HUES6 (cell line): ENCODE results near the gene KCP.

Source experiments
- H3K27ac ChIP-seq: 2 replicates; pipeline ENCODE4 v1.7.0; 2013; ENCODE audit warnings: low read depth, mild to moderate bottlenecking, low read length, inconsistent platforms
- H3K27me3 ChIP-seq: 2 replicates; pipeline ENCODE4 v1.6.1; 2013; ENCODE audit warnings: low read length; ENCODE audit not compliant: control insufficient read depth, insufficient read depth
- H3K36me3 ChIP-seq: 2 replicates; pipeline ENCODE4 v1.6.1; 2013; ENCODE audit warnings: low read length; ENCODE audit not compliant: control insufficient read depth, insufficient read depth
- H3K4me1 ChIP-seq: 2 replicates; pipeline ENCODE4 v1.6.1; 2013; ENCODE audit warnings: low read length; ENCODE audit not compliant: control insufficient read depth, insufficient read depth
- H3K4me3 ChIP-seq: 2 replicates; pipeline ENCODE4 v1.5.1; 2013; ENCODE audit warnings: low read depth, low read length
- H3K9ac ChIP-seq: one replicate; pipeline ENCODE4 v1.6.1; 2013; ENCODE audit warnings: mild to moderate bottlenecking, low read length
- H3K9me3 ChIP-seq: 2 replicates; pipeline ENCODE4 v1.6.1; 2013; ENCODE audit warnings: low read depth, low read length; ENCODE audit not compliant: control insufficient read depth, insufficient read depth

KCP gene

GRCh38 chr7:128844777-128845311 is 65.7 kb downstream of the KCP start:
- Histone ChIP-seq H3K9me3 (no peaks in the 10 kb centered on the region), H3K27me3 (no peaks in the 10 kb centered on the region), H3K4me3 (no peak overlapping the region), H3K27ac (no peak overlapping the region), H3K9ac (no peak overlapping the region), H3K36me3 (peaks cover 86% of the 10 kb centered on the region), H3K4me1 (peaks cover 9% of the 10 kb centered on the region)

DNA sequence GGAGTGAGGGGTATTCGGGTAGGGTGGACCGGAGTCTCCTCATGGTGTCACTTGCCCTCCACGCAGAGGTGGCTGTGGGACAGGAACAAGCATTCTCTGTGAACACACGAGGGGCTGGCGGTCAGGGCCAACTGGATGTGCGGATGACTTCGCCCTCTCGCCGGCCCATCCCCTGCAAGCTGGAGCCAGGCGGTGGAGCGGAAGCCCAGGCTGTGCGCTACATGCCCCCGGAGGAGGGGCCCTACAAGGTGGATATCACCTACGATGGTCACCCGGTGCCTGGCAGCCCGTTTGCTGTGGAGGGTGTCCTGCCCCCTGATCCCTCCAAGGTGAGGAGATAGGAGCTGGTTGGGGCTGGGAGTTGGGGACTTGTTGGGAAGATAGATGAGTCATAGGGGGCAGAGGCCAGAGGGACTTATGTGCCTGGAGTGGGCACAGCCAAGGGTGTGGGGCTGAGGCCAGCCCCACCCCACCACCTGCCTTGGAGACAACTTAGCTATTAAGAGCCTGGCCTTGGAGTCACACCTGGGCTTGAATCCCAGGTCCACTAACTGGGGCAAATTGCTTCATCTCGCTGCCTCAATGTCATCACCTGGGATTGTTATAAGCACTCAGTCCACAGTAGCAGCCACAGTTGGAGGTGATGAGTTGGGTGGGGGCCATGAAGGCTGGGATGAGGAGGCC is 66.4 kb downstream of the KCP start:
- no peaks in the 10 kb centered on the region for H3K9me3 ChIP-seq
- peaks cover 9% of the 10 kb centered on the region for H3K4me1 ChIP-seq
- H3K27ac ChIP-seq = no peak overlapping the region
- H3K9ac ChIP-seq = no peak overlapping the region
- no peak overlapping the region for H3K4me3 ChIP-seq
- H3K27me3 ChIP-seq = no peaks in the 10 kb centered on the region
- peaks cover 84% of the 10 kb centered on the region for H3K36me3 ChIP-seq

- Histone ChIP-seq H3K27me3 (no peaks in the 10 kb centered on the region), H3K4me1 (peaks cover 9% of the 10 kb centered on the region), H3K27ac (no peak overlapping the region), H3K36me3 (peaks cover 86% of the 10 kb centered on the region; the same call in 1 of the 2 replicates), H3K9me3 (no peaks in the 10 kb centered on the region), H3K4me3 (no peak overlapping the region), H3K9ac (no peak overlapping the region)
Observed at GRCh38 chr7:128842674-128843641, 67.6 kb downstream of the KCP start.

GRCh38 chr7:128841921-128842673 is 68.4 kb downstream of the KCP start:
- no peaks in the 10 kb centered on the region for H3K9me3 ChIP-seq
- peaks cover 9% of the 10 kb centered on the region for H3K4me1 ChIP-seq
- no peaks in the 10 kb centered on the region for H3K27me3 ChIP-seq
- no peak overlapping the region for H3K27ac ChIP-seq
- H3K4me3 ChIP-seq = no peak overlapping the region
- H3K9ac ChIP-seq = no peak overlapping the region
- H3K36me3 ChIP-seq = peaks cover 91% of the 10 kb centered on the region; the same call in 1 of the 2 replicates

DNA sequence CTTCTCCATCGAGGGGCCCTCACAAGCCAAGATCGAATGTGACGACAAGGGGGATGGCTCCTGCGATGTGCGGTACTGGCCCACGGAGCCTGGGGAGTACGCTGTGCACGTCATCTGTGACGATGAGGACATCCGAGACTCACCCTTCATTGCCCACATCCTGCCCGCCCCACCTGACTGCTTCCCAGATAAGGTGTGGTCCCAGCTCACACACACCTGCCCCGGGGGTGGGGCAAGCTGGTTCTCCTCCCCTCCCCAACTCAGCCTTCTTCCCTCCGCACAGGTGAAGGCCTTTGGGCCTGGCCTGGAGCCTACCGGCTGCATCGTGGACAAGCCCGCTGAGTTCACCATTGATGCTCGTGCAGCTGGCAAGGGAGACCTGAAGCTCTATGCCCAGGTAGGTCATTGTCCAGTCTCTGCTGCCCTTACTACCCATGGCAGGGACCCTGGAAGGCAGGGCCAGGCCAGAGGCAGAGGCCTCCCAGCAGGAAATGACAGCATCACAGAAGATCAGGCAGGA is 69.3 kb downstream of the KCP start:
- H3K4me1 ChIP-seq = peaks cover 9% of the 10 kb centered on the region
- H3K9me3 ChIP-seq = no peaks in the 10 kb centered on the region
- no peaks in the 10 kb centered on the region for H3K27me3 ChIP-seq
- H3K36me3 ChIP-seq = peaks cover 90% of the 10 kb centered on the region; the same call in 1 of the 2 replicates
- H3K4me3 ChIP-seq = no peak overlapping the region
- H3K9ac ChIP-seq = no peak overlapping the region
- no peak overlapping the region for H3K27ac ChIP-seq

DNA sequence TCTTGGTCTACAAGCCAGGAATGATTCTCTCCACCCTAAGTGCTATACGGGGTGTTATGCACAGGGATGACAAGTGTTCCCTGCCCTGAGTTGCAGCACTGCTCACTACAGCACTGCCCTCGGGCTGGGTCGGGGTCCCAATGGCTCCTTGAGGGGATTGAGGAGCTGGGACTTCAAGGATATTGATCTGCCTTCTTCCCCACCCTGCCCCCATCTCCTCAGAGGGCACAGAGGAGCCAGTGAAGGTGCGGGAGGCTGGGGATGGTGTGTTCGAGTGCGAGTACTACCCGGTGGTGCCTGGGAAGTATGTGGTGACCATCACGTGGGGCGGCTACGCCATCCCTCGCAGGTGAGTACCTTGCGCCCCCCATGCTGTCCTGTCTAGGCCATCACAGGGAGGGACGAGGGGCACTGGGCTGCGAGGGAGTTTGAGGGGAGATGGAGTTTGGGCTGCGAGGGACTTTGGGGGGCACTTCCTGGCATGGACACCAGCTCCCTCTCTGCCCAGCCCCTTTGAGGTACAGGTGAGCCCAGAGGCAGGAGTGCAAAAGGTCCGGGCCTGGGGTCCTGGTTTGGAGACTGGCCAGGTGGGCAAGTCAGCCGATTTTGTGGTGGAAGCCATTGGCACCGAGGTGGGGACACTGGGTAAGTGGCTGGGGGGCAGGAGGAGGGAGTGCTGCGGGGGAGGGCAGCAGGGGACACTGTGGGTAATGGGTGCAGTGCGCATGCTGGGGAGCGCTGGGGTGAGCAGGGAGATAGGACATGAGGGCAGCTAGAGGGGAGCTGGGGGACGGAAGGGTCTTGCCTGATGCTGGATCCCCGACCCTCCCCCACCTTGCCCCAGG is 70.0 kb downstream of the KCP start:
- no peaks in the 10 kb centered on the region for H3K9me3 ChIP-seq
- peaks cover 92% of the 10 kb centered on the region; the same call in 1 of the 2 replicates for H3K36me3 ChIP-seq

DNA sequence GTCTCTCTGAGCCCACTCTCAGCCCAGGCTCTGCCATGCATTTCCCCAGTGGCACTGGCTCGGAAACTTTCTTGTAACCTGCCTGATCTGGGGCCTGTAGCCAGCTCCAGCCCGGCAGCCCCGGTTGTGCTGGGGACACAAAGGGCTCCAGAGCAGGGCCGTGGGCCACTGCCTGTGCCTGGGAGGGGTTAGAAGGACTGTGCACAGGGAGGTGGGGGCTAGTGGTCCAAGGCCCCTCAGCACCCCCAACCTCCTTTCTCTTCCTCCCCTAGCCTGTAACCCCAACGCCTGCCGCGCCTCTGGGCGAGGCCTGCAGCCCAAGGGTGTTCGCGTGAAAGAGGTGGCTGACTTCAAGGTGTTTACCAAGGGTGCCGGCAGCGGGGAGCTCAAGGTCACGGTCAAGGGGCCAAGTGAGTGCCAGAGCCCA is 70.7 kb downstream of the KCP start:
- Histone ChIP-seq H3K9me3 (no peaks in the 10 kb centered on the region), H3K36me3 (peaks cover 90% of the 10 kb centered on the region; the same call in 1 of the 2 replicates), H3K9ac (no peak overlapping the region), H3K27ac (no peak overlapping the region), H3K4me1 (peaks cover 9% of the 10 kb centered on the region), H3K4me3 (no peak overlapping the region), H3K27me3 (no peaks in the 10 kb centered on the region)

More for the DNA sequence above, 70.0 kb downstream of the KCP start:
- Histone ChIP-seq H3K27me3 (no peaks in the 10 kb centered on the region), H3K9ac (no peak overlapping the region), H3K4me3 (no peak overlapping the region), H3K4me1 (peaks cover 9% of the 10 kb centered on the region), H3K27ac (no peak overlapping the region)

DNA sequence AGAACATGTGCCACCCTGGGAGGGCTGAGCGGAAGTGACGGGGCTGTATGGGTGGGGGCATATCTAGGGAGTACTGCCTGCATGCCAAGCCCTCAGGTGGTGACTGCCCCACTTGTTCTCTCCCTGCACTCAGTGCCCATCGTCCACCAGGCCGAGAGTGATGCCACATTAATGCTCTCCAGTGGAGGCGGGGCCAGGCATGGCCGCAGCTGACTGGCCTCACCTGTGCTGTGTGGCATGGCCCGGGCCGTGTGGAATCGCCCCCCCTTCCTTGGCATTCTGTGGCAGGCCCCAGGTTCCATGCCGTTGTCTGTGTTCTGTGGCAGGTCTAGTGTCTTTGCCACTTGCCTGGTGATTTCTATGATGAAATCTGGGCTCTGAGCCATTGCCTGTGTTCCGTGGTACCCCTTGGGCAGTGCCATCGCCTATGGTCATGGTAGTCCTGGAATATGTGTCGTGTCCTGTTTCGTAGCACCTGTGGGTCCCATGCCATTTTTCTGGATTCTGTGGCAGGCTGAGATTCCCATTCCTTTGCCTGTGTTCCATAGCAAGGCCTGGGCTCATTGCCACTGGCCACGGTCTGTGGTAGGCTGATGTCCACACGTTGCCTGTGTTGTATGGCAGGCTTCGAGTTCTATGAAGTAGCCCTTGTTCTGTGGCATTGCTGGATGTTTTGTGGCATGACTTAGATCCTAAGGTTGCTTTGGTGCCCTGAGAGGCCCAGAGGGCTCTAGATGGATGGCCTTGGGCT is 71.4 kb downstream of the KCP start:
- Histone ChIP-seq H3K4me3 (no peak overlapping the region), H3K27ac (no peak overlapping the region), H3K9me3 (no peaks in the 10 kb centered on the region), H3K36me3 (peaks cover 86% of the 10 kb centered on the region; the same call in 1 of the 2 replicates), H3K27me3 (no peaks in the 10 kb centered on the region), H3K4me1 (peaks cover 9% of the 10 kb centered on the region), H3K9ac (no peak overlapping the region)

- Histone ChIP-seq H3K9ac (no peak overlapping the region), H3K27ac (no peak overlapping the region), H3K27me3 (no peaks in the 10 kb centered on the region), H3K4me1 (peaks cover 17% of the 10 kb centered on the region), H3K4me3 (no peak overlapping the region), H3K36me3 (peaks cover 77% of the 10 kb centered on the region; the same call in 1 of the 2 replicates), H3K9me3 (no peaks in the 10 kb centered on the region)
Observed at GRCh38 chr7:128838109-128838779, 72.3 kb downstream of the KCP start.
